Panc1 (cell line): ENCODE results near the gene CLCNKA.

ENCODE experiments used
- CTCF ChIP-seq: fragments of 450-650 bp; IDR thresholded peaks from 2 replicates; pipeline ENCODE4 v1.5.1; 2017; ENCODE audit warnings: mild to moderate bottlenecking
- POLR2AphosphoS5 ChIP-seq: IDR thresholded peaks from 2 replicates; pipeline ENCODE4 v1.6.1; 2012; ENCODE audit warnings: mild to moderate bottlenecking, low read depth, low read length, moderate library complexity
- TF ChIP-seq, protein P1 (sequence below), 2 experiments: IDR thresholded peaks; 2 replicates each; pipeline ENCODE4 v1.6.1; 2011 to 2012; ENCODE audit warnings: low read depth in 2 of 2, control low read depth in 1 of 2, low read length in 1 of 2, mild to moderate bottlenecking in 1 of 2, moderate library complexity in 1 of 2; ENCODE audit not compliant: insufficient read depth in 1 of 2

- TF ChIP-seq POLR2AphosphoS5 (no peak), CTCF (no peak)
- TF ChIP-seq, protein P1, sequence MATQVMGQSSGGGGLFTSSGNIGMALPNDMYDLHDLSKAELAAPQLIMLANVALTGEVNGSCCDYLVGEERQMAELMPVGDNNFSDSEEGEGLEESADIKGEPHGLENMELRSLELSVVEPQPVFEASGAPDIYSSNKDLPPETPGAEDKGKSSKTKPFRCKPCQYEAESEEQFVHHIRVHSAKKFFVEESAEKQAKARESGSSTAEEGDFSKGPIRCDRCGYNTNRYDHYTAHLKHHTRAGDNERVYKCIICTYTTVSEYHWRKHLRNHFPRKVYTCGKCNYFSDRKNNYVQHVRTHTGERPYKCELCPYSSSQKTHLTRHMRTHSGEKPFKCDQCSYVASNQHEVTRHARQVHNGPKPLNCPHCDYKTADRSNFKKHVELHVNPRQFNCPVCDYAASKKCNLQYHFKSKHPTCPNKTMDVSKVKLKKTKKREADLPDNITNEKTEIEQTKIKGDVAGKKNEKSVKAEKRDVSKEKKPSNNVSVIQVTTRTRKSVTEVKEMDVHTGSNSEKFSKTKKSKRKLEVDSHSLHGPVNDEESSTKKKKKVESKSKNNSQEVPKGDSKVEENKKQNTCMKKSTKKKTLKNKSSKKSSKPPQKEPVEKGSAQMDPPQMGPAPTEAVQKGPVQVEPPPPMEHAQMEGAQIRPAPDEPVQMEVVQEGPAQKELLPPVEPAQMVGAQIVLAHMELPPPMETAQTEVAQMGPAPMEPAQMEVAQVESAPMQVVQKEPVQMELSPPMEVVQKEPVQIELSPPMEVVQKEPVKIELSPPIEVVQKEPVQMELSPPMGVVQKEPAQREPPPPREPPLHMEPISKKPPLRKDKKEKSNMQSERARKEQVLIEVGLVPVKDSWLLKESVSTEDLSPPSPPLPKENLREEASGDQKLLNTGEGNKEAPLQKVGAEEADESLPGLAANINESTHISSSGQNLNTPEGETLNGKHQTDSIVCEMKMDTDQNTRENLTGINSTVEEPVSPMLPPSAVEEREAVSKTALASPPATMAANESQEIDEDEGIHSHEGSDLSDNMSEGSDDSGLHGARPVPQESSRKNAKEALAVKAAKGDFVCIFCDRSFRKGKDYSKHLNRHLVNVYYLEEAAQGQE (IDR thresholded peaks at IDR 0.05; ENCODE audit: insufficient read depth in 1 of 2, low read depth in 2 of 2, low read length in 1 of 2) = no peak
Measured at GRCh38 chr1:16063226-16063829, 41.5 kb downstream of the CLCNKA start.
